Ishikawa (cell line): ENCODE results near the gene ENG.

ENCODE experiments used
- CEBPB ChIP-seq: IDR thresholded peaks from 2 replicates; pipeline ENCODE4 v1.6.1; 2012
- CREB1 ChIP-seq: IDR thresholded peaks from 2 replicates; pipeline ENCODE4 v1.6.1; 2012; ENCODE audit warnings: low read depth
- EGR1 ChIP-seq: IDR thresholded peaks from 2 replicates; pipeline ENCODE4 v1.6.1; 2012
- EP300 ChIP-seq: IDR thresholded peaks from 2 replicates; pipeline ENCODE4 v1.6.1; 2012; ENCODE audit warnings: borderline replicate concordance
- MAX ChIP-seq: IDR thresholded peaks from 2 replicates; pipeline ENCODE4 v1.6.1; 2012
- NFIC ChIP-seq: IDR thresholded peaks from 2 replicates; pipeline ENCODE4 v1.6.1; 2012
- RAD21 ChIP-seq: IDR thresholded peaks from 2 replicates; pipeline ENCODE4 v1.6.1; 2012; ENCODE audit warnings: low read depth
- REST ChIP-seq: IDR thresholded peaks from 2 replicates; pipeline ENCODE4 v1.6.1; 2012; ENCODE audit warnings: low read depth, mild to moderate bottlenecking
- TCF12 ChIP-seq: IDR thresholded peaks from 2 replicates; pipeline ENCODE4 v1.6.1; 2012; ENCODE audit warnings: low read depth
- USF1 ChIP-seq: IDR thresholded peaks from 2 replicates; pipeline ENCODE4 v1.6.1; 2012
- YY1 ChIP-seq: IDR thresholded peaks from 2 replicates; pipeline ENCODE4 v1.6.1; 2012; ENCODE audit warnings: low read depth

- no peak for TF ChIP-seq MAX
- TF ChIP-seq EGR1: no peak
- no peak for TF ChIP-seq EP300
- TF ChIP-seq NFIC: no peak
- no peak for TF ChIP-seq CEBPB
- TF ChIP-seq REST: no peak
- no peak for TF ChIP-seq TCF12
- TF ChIP-seq RAD21: no peak
- TF ChIP-seq USF1: no peak
- no peak for TF ChIP-seq CREB1
- no peak for TF ChIP-seq YY1
Measured at GRCh38 chr9:127796225-127796813, 58.1 kb downstream of the ENG start.
